K562 (cell line): ENCODE measurements around the gene REXO2.

ENCODE experiments used
- ATF2 ChIP-seq: sonication (generic); formaldehyde crosslinking; IDR thresholded peaks from 2 replicates; pipeline ENCODE4 v1.8.1; 2022; ENCODE audit warnings: missing genetic modification reagents
- CREB1 ChIP-seq, 2 experiments: sonication (generic) in 1 of 2; formaldehyde crosslinking in 1 of 2; IDR thresholded peaks; 2 replicates each; pipeline versions ENCODE4 v1.6.1 to v1.8.0; 2012 to 2022; ENCODE audit warnings: inconsistent platforms in 1 of 2, mild to moderate bottlenecking in 1 of 2, missing genetic modification reagents in 1 of 2, moderate library complexity in 1 of 2
- CTCF ChIP-seq, 3 experiments: IDR thresholded peaks in 2 of 3; conservative IDR thresholded peaks in 1 of 3; 2 replicates each; pipeline ENCODE4 v1.5.1; 2011 to 2012; ENCODE audit warnings: low read length in 3 of 3, mild to moderate bottlenecking in 3 of 3, control low read depth in 2 of 3, improper control_type of control experiment in 1 of 3, inconsistent platforms in 1 of 3, low read depth in 1 of 3, mixed read lengths in 1 of 3, moderate library complexity in 1 of 3; ENCODE audit not compliant: insufficient read depth in 2 of 3
- E2F5 ChIP-seq: sonication (generic); formaldehyde crosslinking; IDR thresholded peaks from 2 replicates; pipeline ENCODE4 v1.8.0; 2022; ENCODE audit warnings: mild to moderate bottlenecking, missing genetic modification reagents
- EGR1 ChIP-seq: fragments of 450-650 bp; conservative IDR thresholded peaks from 2 replicates; pipeline ENCODE4 v1.6.1; 2017; ENCODE audit warnings: mild to moderate bottlenecking
- EP300 ChIP-seq: IDR thresholded peaks from 2 replicates; pipeline ENCODE4 v1.6.1; 2012; ENCODE audit warnings: low read length, improper control_type of control experiment
- NFATC3 ChIP-seq: fragments of 450-650 bp; IDR thresholded peaks from 2 replicates; pipeline ENCODE4 v1.6.1; 2017; ENCODE audit warnings: mild to moderate bottlenecking
- POLR2A ChIP-seq: fragments of 450-650 bp; conservative IDR thresholded peaks from 2 replicates; pipeline ENCODE4 v1.6.1; 2016
- POLR2AphosphoS5 ChIP-seq: IDR thresholded peaks from 2 replicates; pipeline ENCODE4 v1.6.1; 2011; ENCODE audit warnings: mild to moderate bottlenecking, low read depth, low read length, moderate library complexity; ENCODE audit not compliant: control insufficient read depth, insufficient read depth
- ZBTB33 ChIP-seq: sonication (generic); formaldehyde crosslinking; IDR thresholded peaks from 2 replicates; pipeline ENCODE4 v1.8.1; 2023; ENCODE audit warnings: mild to moderate bottlenecking, missing genetic modification reagents
- ZNF174 ChIP-seq: fragments of 250-450 bp; sonication (Bioruptor Pico); IDR thresholded peaks from 2 replicates; pipeline ENCODE4 v1.4.0; 2020; ENCODE audit warnings: mild to moderate bottlenecking
- ZNF274 ChIP-seq: IDR thresholded peaks from 2 replicates; pipeline ENCODE4 v1.6.1; 2011; ENCODE audit warnings: low read depth, mild to moderate bottlenecking, low read length, moderate library complexity, borderline replicate concordance

- TF ChIP-seq ZNF274: no peak
- TF ChIP-seq CTCF (IDR thresholded peaks at IDR 0.05 in 2 of 3, conservative IDR thresholded peaks at IDR 0.05 in 1 of 3; ENCODE audit: insufficient read depth in 2 of 3, low read depth in 1 of 3, low read length in 3 of 3): no peak
- TF ChIP-seq NFATC3: no peak
- TF ChIP-seq EP300: no peak
- no peak for TF ChIP-seq E2F5
- TF ChIP-seq POLR2A: no peak
- no peak for TF ChIP-seq EGR1
- TF ChIP-seq POLR2AphosphoS5: no peak
- TF ChIP-seq ZBTB33: no peak
- no peak for TF ChIP-seq CREB1 (IDR thresholded peaks at IDR 0.05)
- TF ChIP-seq CREB1 (CRISPR knock-in tag; IDR thresholded peaks at IDR 0.05): no peak
- no peak for TF ChIP-seq ATF2
- TF ChIP-seq ZNF174 (CRISPR knock-in tag): no peak
Measured at GRCh38 chr11:114426280-114426679, 13.0 kb upstream of the REXO2 start.
